ENCODE measurements around the gene ACSL6. TPM values are rescaled to one million over a fixed set of nuclear protein-coding genes. Genes with fewer than 3 reads are reported as not detected.

Gene ACSL6
- total RNA-seq, 6 donors from 2014 or later: 0.61 to 1.2 (median 0.74) TPM; not detected in 1

GRCh38 chr5:131945551-131946168 is 65.8 kb downstream of the ACSL6 start, which contains the start of gene MEIKIN:
Gene MEIKIN (minus strand): TSS chr5:131945663. CDS start chr5:131945505, 158 bp downstream.
- Histone ChIP-seq H3K27ac (no peak within 1 kb of the TSS), H3K9me3 (no peaks in the 10 kb centered on the region), H3K36me3 (no peaks in the 10 kb centered on the region), H3K27me3 (no peaks in the 10 kb centered on the region), H3K4me1 (no peaks in the 10 kb centered on the region), H3K4me3 (no peak within 1 kb of the TSS)
- 85 to 93% methylated on average over 16 to 24 of the region's 24 CpGs for WGBS, 2 donors
- TF ChIP-seq CTCF (IDR thresholded peaks at IDR 0.05): no peak
- DNase-seq: peak in 1 of 2 donors; percentile 73
- no peak for ATAC-seq (ENCODE audit: low FRiP score in 2 of 2)

GRCh38 chr5:131944702-131945550 is 66.5 kb downstream of the ACSL6 start:
- no peak overlapping the region for H3K27ac ChIP-seq
- no peak for TF ChIP-seq POLR2A (IDR thresholded peaks at IDR 0.05)
- no peak for TF ChIP-seq EP300 (IDR thresholded peaks at IDR 0.05)
- TF ChIP-seq POLR2AphosphoS5 (IDR thresholded peaks at IDR 0.05): no peak
- no peak for TF ChIP-seq CTCF (IDR thresholded peaks at IDR 0.05)
- ATAC-seq (ENCODE audit: low FRiP score in 2 of 2) (peak in 1 of 2 donors; percentile 57), DNase-seq (peak in 1 of 2 donors; percentile 47)
- no peaks in the 10 kb centered on the region for H3K36me3 ChIP-seq
- no peaks in the 10 kb centered on the region for H3K4me1 ChIP-seq
- no peak overlapping the region for H3K4me3 ChIP-seq
- H3K27me3 ChIP-seq: no peaks in the 10 kb centered on the region
- 79 to 88% methylated on average over 35 to 37 of the region's 37 CpGs for WGBS, 2 donors
- H3K9me3 ChIP-seq: no peaks in the 10 kb centered on the region

GRCh38 chr5:131943916-131944315 is 67.5 kb downstream of the ACSL6 start:
- no peak overlapping the region for H3K4me3 ChIP-seq
- DNase-seq: no peak
- no peaks in the 10 kb centered on the region for H3K27me3 ChIP-seq
- H3K4me1 ChIP-seq: no peaks in the 10 kb centered on the region
- no peaks in the 10 kb centered on the region for H3K9me3 ChIP-seq
- peak in 1 of 2 donors; percentile 40 for ATAC-seq (ENCODE audit: low FRiP score in 2 of 2)
- WGBS, 2 donors: 81 to 92% methylated on average over 2 of the region's 2 CpGs
- H3K36me3 ChIP-seq: no peaks in the 10 kb centered on the region
- TF ChIP-seq CTCF (IDR thresholded peaks at IDR 0.05) (no peak), POLR2AphosphoS5 (IDR thresholded peaks at IDR 0.05) (no peak), POLR2A (IDR thresholded peaks at IDR 0.05) (no peak), EP300 (IDR thresholded peaks at IDR 0.05) (no peak)
- no peak overlapping the region for H3K27ac ChIP-seq

GRCh38 chr5:131942016-131942415 is 69.4 kb downstream of the ACSL6 start:
- DNase-seq (no peak), ATAC-seq (ENCODE audit: low FRiP score in 2 of 2) (no peak)
- no peaks in the 10 kb centered on the region for H3K36me3 ChIP-seq
- H3K9me3 ChIP-seq: no peaks in the 10 kb centered on the region
- no peak overlapping the region for H3K27ac ChIP-seq
- no peaks in the 10 kb centered on the region for H3K4me1 ChIP-seq
- no peak overlapping the region for H3K4me3 ChIP-seq
- H3K27me3 ChIP-seq: no peaks in the 10 kb centered on the region
- TF ChIP-seq EP300 (IDR thresholded peaks at IDR 0.05) (no peak), CTCF (IDR thresholded peaks at IDR 0.05) (no peak), POLR2A (IDR thresholded peaks at IDR 0.05) (no peak), POLR2AphosphoS5 (IDR thresholded peaks at IDR 0.05) (no peak)
